Activated naive CD8-positive, alpha-beta T cell treated with anti-CD3 and anti-CD28 coated beads, Interleukin-2, amount 10 ng/mL, durations not matched to agents 7 days and 5 days (primary cell): ENCODE data around the gene CACNG4. TPM values are rescaled to one million over a fixed set of nuclear protein-coding genes. Genes with fewer than 3 reads are reported as not detected.

Experiments used
- ATAC-seq: fragments of 150-1000 bp; cut with Tn5 transposase; one replicate; pipeline ENCODE4 v1.10.0; 2021; ENCODE audit warnings: low read depth, moderate library complexity
- POLR2A ChIA-PET: fragments of 350-600 bp; sonication (Branson Sonifier 250); formaldehyde crosslinking; loops from one replicate; lab custom pipeline; 2021; ENCODE audit warnings: antibody characterized with exemption; lab: Charles Lee
- DNase-seq: peaks from one replicate; pipeline ENCODE4 v3.0.0; 2021
- H3K27ac Mint-ChIP-seq: one replicate; pipeline ENCODE4 v1.8.0; 2022; ENCODE audit warnings: mild to moderate bottlenecking, mixed read lengths
- H3K27me3 Mint-ChIP-seq: one replicate; pipeline ENCODE4 v1.8.0; 2022; ENCODE audit warnings: mild to moderate bottlenecking, moderate library complexity, mixed read lengths
- H3K36me3 Mint-ChIP-seq: one replicate; pipeline ENCODE4 v1.8.0; 2021; ENCODE audit warnings: mild to moderate bottlenecking, mixed read lengths
- H3K4me1 Mint-ChIP-seq: one replicate; pipeline ENCODE4 v1.8.0; 2021; ENCODE audit warnings: mixed read lengths
- H3K4me3 Mint-ChIP-seq: one replicate; pipeline ENCODE4 v1.8.0; 2022; ENCODE audit warnings: mild to moderate bottlenecking, moderate library complexity, mixed read lengths
- H3K9me3 Mint-ChIP-seq: one replicate; pipeline ENCODE4 v1.8.0; 2021; ENCODE audit warnings: mixed read lengths
- total RNA-seq, 2 experiments: library from RNA; stranded (reverse); gene quantifications; one replicate each; pipeline ENCODE4 v1.2.3, GENCODE V29; 2021

Gene CACNG4
- total RNA-seq, 2 experiments from 2014 or later: not detected

- POLR2A ChIA-PET: no interaction called here
- DNase-seq: no peak
- no peak within 1 kb of the TSS for H3K4me3 Mint-ChIP-seq
- ATAC-seq: no peak
- H3K27me3 Mint-ChIP-seq: peaks cover 6% of the 10 kb centered on the region
- no peak within 1 kb of the TSS for H3K27ac Mint-ChIP-seq
- no peaks in the 10 kb centered on the region for H3K4me1 Mint-ChIP-seq
- H3K36me3 Mint-ChIP-seq: peaks cover 4% of the 10 kb centered on the region
- H3K9me3 Mint-ChIP-seq: peaks cover 10% of the 10 kb centered on the region
Measured at GRCh38 chr17:67044016-67044772, 79.7 kb downstream of the CACNG4 start, which contains the start of gene CACNG1. Gene CACNG1 (plus strand): TSS chr17:67044554. CDS start chr17:67044661, 107 bp downstream.

DNA sequence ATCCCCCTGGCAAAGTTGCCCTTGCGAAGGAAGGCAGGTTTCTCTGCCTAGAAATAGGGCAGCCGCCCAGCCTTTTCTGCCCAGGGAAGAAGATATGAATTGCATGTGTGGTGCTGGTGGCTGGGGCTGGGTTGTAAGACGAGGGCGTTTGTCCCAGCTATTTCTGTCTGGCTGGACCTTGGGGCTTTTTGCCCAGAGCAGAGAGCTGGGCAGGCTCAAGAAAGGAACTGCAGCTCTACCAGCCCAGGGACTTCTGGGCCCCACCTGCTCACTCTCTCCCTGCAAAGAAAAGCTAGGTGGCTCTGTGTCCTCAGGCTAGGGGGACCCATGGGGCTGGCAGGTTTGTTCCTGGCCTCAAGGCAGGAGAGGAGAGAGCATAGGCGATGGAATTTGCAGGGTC is 80.4 kb downstream of the CACNG4 start:
- POLR2A ChIA-PET: no interaction called here
- Mint-ChIP-seq H3K4me1 (no peaks in the 10 kb centered on the region), H3K36me3 (peaks cover 4% of the 10 kb centered on the region), H3K27me3 (peaks cover 6% of the 10 kb centered on the region), H3K4me3 (no peak overlapping the region), H3K27ac (no peak overlapping the region), H3K9me3 (peaks cover 10% of the 10 kb centered on the region)
- ATAC-seq (no peak), DNase-seq (no peak)

- Mint-ChIP-seq H3K4me1 (no peaks in the 10 kb centered on the region), H3K36me3 (peaks cover 4% of the 10 kb centered on the region), H3K27me3 (peaks cover 3% of the 10 kb centered on the region), H3K9me3 (peaks cover 10% of the 10 kb centered on the region), H3K27ac (no peak overlapping the region), H3K4me3 (no peak overlapping the region)
- DNase-seq (no peak), ATAC-seq (no peak)
- POLR2A ChIA-PET: no interaction called here
Measured at GRCh38 chr17:67046398-67046797, 81.9 kb downstream of the CACNG4 start.

DNA sequence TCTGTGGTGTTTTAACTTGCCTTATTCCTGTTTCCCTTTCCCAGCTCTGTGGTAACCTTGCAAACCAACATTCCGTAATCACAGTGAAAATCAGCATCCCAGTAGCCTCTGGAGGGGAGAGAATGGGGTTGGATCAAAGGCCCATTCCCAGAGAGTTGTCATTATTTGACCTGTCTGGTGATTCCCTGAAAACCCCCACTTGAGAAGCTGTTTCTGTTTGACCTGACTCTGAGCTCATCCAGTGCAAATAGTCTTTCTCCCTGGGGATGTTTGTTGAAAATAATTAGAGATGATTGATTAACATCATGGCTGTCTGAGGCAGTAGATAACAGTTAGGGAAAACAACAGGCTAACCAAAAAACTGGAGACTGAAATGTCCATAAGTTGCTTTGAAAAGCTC is 82.9 kb downstream of the CACNG4 start:
- no peak for ATAC-seq
- POLR2A ChIA-PET: no interaction called here
- peaks cover 4% of the 10 kb centered on the region for H3K36me3 Mint-ChIP-seq
- H3K4me3 Mint-ChIP-seq: no peak overlapping the region
- peaks cover 3% of the 10 kb centered on the region for H3K27me3 Mint-ChIP-seq
- H3K9me3 Mint-ChIP-seq: peaks cover 10% of the 10 kb centered on the region
- H3K4me1 Mint-ChIP-seq: no peaks in the 10 kb centered on the region
- H3K27ac Mint-ChIP-seq: no peak overlapping the region
- no peak for DNase-seq

GRCh38 chr17:67049025-67049739 is 84.7 kb downstream of the CACNG4 start:
- H3K36me3 Mint-ChIP-seq: peaks cover 4% of the 10 kb centered on the region
- H3K9me3 Mint-ChIP-seq: peaks cover 10% of the 10 kb centered on the region
- H3K27ac Mint-ChIP-seq: no peak overlapping the region
- H3K4me1 Mint-ChIP-seq: no peaks in the 10 kb centered on the region
- no peak overlapping the region for H3K4me3 Mint-ChIP-seq
- DNase-seq (no peak), ATAC-seq (no peak)
- H3K27me3 Mint-ChIP-seq: peaks cover 3% of the 10 kb centered on the region
- POLR2A ChIA-PET: no interaction called here

DNA sequence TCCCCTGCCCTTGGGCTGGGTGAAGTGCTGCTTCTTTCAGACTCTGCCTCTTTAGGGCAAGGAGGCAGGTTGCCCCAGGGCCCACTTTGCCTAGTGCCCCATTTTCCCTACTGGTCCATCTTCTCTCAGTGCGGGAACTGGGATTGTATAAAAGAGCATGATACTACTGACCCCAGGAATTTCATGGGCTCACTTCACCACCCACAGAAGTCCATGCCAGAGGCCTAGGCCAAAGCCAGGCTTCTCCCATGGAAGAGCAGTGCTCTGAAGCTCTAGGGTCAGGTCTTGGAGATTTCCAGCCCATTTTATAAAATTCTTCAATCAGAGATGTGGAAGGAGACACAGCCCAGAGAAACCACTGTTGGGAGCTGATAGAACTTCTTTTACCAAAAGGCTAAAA is 85.6 kb downstream of the CACNG4 start:
- POLR2A ChIA-PET: no interaction called here
- H3K27ac Mint-ChIP-seq: no peak overlapping the region
- no peaks in the 10 kb centered on the region for H3K4me1 Mint-ChIP-seq
- no peak for ATAC-seq
- peaks cover 4% of the 10 kb centered on the region for H3K36me3 Mint-ChIP-seq
- H3K27me3 Mint-ChIP-seq: peaks cover 3% of the 10 kb centered on the region
- no peak for DNase-seq
- no peak overlapping the region for H3K4me3 Mint-ChIP-seq
- H3K9me3 Mint-ChIP-seq: peaks cover 10% of the 10 kb centered on the region

GRCh38 chr17:67050471-67051154 is 86.1 kb downstream of the CACNG4 start:
- H3K4me3 Mint-ChIP-seq: no peak overlapping the region
- H3K9me3 Mint-ChIP-seq: peaks cover 10% of the 10 kb centered on the region
- no peak overlapping the region for H3K27ac Mint-ChIP-seq
- DNase-seq: no peak
- H3K36me3 Mint-ChIP-seq: peaks cover 4% of the 10 kb centered on the region
- H3K27me3 Mint-ChIP-seq: peaks cover 3% of the 10 kb centered on the region
- POLR2A ChIA-PET: no interaction called here
- ATAC-seq: no peak
- no peaks in the 10 kb centered on the region for H3K4me1 Mint-ChIP-seq

DNA sequence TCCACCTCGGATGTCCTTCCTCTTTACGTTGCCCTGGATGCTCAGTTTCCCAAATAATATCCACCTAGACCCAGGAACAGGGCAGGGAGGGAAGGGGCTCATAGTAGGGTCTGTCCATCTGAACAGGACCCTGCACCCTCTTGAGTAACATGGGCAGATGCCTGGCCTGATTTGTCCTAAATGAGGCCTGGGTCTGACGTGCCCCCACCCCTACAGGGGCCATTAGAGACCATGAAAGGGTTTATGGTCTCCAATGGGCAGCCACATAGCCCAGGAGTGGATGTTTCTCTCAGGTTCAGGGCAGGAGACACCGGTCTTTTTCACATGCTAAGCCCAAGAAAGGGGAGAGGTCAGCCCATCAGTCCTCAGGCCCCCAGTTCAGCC is 86.6 kb downstream of the CACNG4 start:
- Mint-ChIP-seq H3K9me3 (peaks cover 10% of the 10 kb centered on the region), H3K4me1 (no peaks in the 10 kb centered on the region), H3K27me3 (peaks cover 3% of the 10 kb centered on the region), H3K27ac (no peak overlapping the region), H3K4me3 (no peak overlapping the region), H3K36me3 (peaks cover 4% of the 10 kb centered on the region)
- POLR2A ChIA-PET: no interaction called here
- ATAC-seq (no peak), DNase-seq (no peak)

- H3K36me3 Mint-ChIP-seq: peaks cover 4% of the 10 kb centered on the region
- DNase-seq (no peak), ATAC-seq (no peak)
- peaks cover 10% of the 10 kb centered on the region for H3K9me3 Mint-ChIP-seq
- POLR2A ChIA-PET: no interaction called here
- H3K27me3 Mint-ChIP-seq: peaks cover 3% of the 10 kb centered on the region
- no peak overlapping the region for H3K27ac Mint-ChIP-seq
- no peak overlapping the region for H3K4me3 Mint-ChIP-seq
- H3K4me1 Mint-ChIP-seq: no peaks in the 10 kb centered on the region
Measured at GRCh38 chr17:67051837-67052236, 87.3 kb downstream of the CACNG4 start.

DNA sequence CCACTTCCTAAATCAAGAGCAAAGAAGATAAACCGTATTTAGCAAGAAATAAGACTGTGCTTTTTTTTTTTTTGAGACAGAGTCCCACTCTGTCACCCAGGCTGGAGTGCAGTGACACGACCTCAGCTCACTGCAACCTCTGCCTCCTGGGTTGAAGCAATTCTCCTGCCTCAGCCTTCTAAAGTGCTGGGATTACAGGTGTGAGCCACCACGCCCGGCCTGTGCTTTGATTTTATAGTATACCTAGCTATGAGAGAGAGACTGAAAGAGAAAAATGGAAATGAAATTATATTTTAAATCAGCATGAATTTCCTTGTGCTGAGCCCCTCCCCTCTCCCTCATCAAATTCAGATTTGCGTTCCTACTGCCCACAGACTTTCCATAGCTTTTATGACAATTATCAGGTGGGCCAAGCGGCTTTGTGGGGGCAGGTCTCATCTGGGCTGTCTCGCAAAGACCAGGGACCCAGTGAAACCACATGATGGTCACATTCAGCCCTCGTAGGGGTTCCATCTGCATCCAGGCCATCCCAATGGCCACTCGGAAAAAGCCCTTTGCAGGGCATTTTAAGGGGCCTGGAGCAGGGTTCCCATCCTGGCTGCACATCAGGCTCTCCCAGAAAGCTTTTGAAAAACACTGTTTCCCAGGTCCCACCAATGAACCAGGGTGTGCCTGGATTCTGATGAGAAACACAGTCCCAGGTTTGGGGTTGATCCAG is 88.4 kb downstream of the CACNG4 start:
- H3K27ac Mint-ChIP-seq: no peak overlapping the region
- DNase-seq: no peak
- POLR2A ChIA-PET: no interaction called here
- H3K9me3 Mint-ChIP-seq: peaks cover 6% of the 10 kb centered on the region
- no peak overlapping the region for H3K4me3 Mint-ChIP-seq
- peaks cover 4% of the 10 kb centered on the region for H3K36me3 Mint-ChIP-seq
- H3K4me1 Mint-ChIP-seq: no peaks in the 10 kb centered on the region
- no peak for ATAC-seq
- peaks cover 3% of the 10 kb centered on the region for H3K27me3 Mint-ChIP-seq

GRCh38 chr17:67053438-67054000 is 89.0 kb downstream of the CACNG4 start:
- peaks cover 4% of the 10 kb centered on the region for H3K36me3 Mint-ChIP-seq
- H3K4me3 Mint-ChIP-seq: no peak overlapping the region
- no peaks in the 10 kb centered on the region for H3K4me1 Mint-ChIP-seq
- no peak overlapping the region for H3K27ac Mint-ChIP-seq
- peaks cover 6% of the 10 kb centered on the region for H3K9me3 Mint-ChIP-seq
- POLR2A ChIA-PET: no interaction called here
- DNase-seq (no peak), ATAC-seq (no peak)
- peaks cover 2% of the 10 kb centered on the region for H3K27me3 Mint-ChIP-seq

- no peak for ATAC-seq
Measured at GRCh38 chr17:67054011-67054591, 89.6 kb downstream of the CACNG4 start.

DNA sequence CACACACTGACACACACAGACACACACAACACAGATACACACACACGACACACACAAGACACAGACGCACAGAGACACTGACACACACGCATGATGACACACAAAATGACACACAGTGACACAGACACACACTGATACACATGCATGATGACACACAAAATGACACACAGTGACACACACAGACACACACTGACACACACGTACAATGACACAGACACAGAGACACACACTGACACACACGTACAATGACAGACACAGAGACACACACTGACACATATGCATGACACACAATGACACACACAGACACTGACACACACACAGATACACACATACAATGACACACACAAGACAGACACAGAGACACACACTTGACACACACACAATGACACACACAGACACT is 90.1 kb downstream of the CACNG4 start:
- ATAC-seq: no peak
- Mint-ChIP-seq H3K4me3 (no peak overlapping the region), H3K27me3 (no peaks in the 10 kb centered on the region), H3K9me3 (no peaks in the 10 kb centered on the region), H3K36me3 (no peaks in the 10 kb centered on the region), H3K4me1 (no peaks in the 10 kb centered on the region), H3K27ac (no peak overlapping the region)
- POLR2A ChIA-PET: no interaction called here
- no peak for DNase-seq

More at GRCh38 chr17:67054011-67054591, 89.6 kb downstream of the CACNG4 start:
- no peaks in the 10 kb centered on the region for H3K36me3 Mint-ChIP-seq
- DNase-seq: no peak
- peaks cover under 1% of the 10 kb centered on the region for H3K9me3 Mint-ChIP-seq
- no peaks in the 10 kb centered on the region for H3K4me1 Mint-ChIP-seq
- H3K27me3 Mint-ChIP-seq: no peaks in the 10 kb centered on the region
- H3K4me3 Mint-ChIP-seq: no peak overlapping the region
- no peak overlapping the region for H3K27ac Mint-ChIP-seq
- POLR2A ChIA-PET: no interaction called here
